H1 (cell line): ENCODE measurements around the gene KCTD7. TPM values are rescaled to one million over a fixed set of nuclear protein-coding genes. Genes with fewer than 3 reads are reported as not detected.

Experiments used
- CTCF ChIA-PET: fragments of 300-600 bp; sonication (Branson Sonifier 250); formaldehyde crosslinking; loops from one replicate; lab custom pipeline; 2021; ENCODE audit not compliant: partially characterized antibody; lab: Charles Lee
- POLR2A ChIA-PET: fragments of 300-600 bp; sonication (Branson Sonifier 250); formaldehyde crosslinking; loops from one replicate; lab custom pipeline; 2021; ENCODE audit warnings: inconsistent platforms; ENCODE audit not compliant: partially characterized antibody; lab: Charles Lee
- DNase-seq, 2 experiments: peaks; one replicate each; pipeline versions ENCODE4 v3.0.0 to v3.0.0-alpha.2; 2010 to 2022; ENCODE audit warnings: low spot score in 2 of 2, low read depth in 1 of 2, mixed read lengths in 1 of 2
- FAIRE-seq: peaks from 2 replicates; lab custom pipeline; 2011; peaks lifted over from hg19 to GRCh38; lab: Jason Lieb, UNC
- H2AFZ ChIP-seq: 2 replicates; pipeline ENCODE4 v1.8.1; 2012; ENCODE audit warnings: low read length, inconsistent platforms
- H2AK5ac ChIP-seq: 2 replicates; pipeline ENCODE4 v1.6.1; 2013; ENCODE audit warnings: low read depth, low read length
- H2BK120ac ChIP-seq: replicated peaks from 2 replicates; pipeline ENCODE3; 2013; ENCODE audit warnings: low read depth, low read length, inconsistent platforms
- H2BK12ac ChIP-seq: 2 replicates; pipeline ENCODE4 v1.6.1; 2013; ENCODE audit warnings: low read depth, low read length
- H2BK15ac ChIP-seq: 2 replicates; pipeline ENCODE4 v1.6.1; 2013; ENCODE audit warnings: low read length
- H2BK20ac ChIP-seq: 2 replicates; pipeline ENCODE4 v1.6.1; 2013; ENCODE audit warnings: low read length
- H2BK5ac ChIP-seq: 2 replicates; pipeline ENCODE4 v1.6.1; 2013; ENCODE audit warnings: low read depth, low read length
- H3K14ac ChIP-seq: 2 replicates; pipeline ENCODE4 v1.6.1; 2013; ENCODE audit warnings: inconsistent platforms; ENCODE audit not compliant: insufficient read length
- H3K18ac ChIP-seq: 2 replicates; pipeline ENCODE4 v1.6.1; 2013; ENCODE audit warnings: low read length; ENCODE audit errors: extremely low read depth
- H3K23ac ChIP-seq: 2 replicates; pipeline ENCODE4 v1.6.1; 2013; ENCODE audit warnings: inconsistent platforms; ENCODE audit not compliant: insufficient read length
- H3K23me2 ChIP-seq: 2 replicates; pipeline ENCODE4 v1.6.1; 2013; ENCODE audit warnings: low read depth, low read length
- H3K27ac ChIP-seq: 2 replicates; pipeline ENCODE4 v1.6.1; 2011; ENCODE audit warnings: low read depth, low read length, inconsistent platforms
- H3K27me3 ChIP-seq, 4 experiments: replicated peaks in 1 of 4; 1 replicate in 1 of 4; 2 replicates in 3 of 4; pipeline versions ENCODE4 v1.6.1 to v1.8.1; 2011 to 2013; ENCODE audit warnings: low read length in 3 of 4, mild to moderate bottlenecking in 3 of 4, inconsistent platforms in 2 of 4, mixed read lengths in 2 of 4, moderate library complexity in 1 of 4; ENCODE audit not compliant: control insufficient read depth in 3 of 4, insufficient read depth in 3 of 4; ENCODE audit errors: extremely low read depth in 1 of 4
- H3K36me3 ChIP-seq, 4 experiments: 2 replicates each; pipeline versions ENCODE4 v1.6.1 to v1.8.1; 2011 to 2013; ENCODE audit warnings: mild to moderate bottlenecking in 4 of 4, low read length in 3 of 4, moderate library complexity in 2 of 4, control low read depth in 1 of 4, inconsistent platforms in 1 of 4; ENCODE audit not compliant: insufficient read depth in 4 of 4, control insufficient read depth in 2 of 4
- H3K4ac ChIP-seq: replicated peaks from 2 replicates; pipeline ENCODE3; 2013; ENCODE audit warnings: low read length, low read depth, mixed read lengths, inconsistent platforms; ENCODE audit not compliant: insufficient read length
- H3K4me1 ChIP-seq, 4 experiments: replicated peaks in 1 of 4; 1 replicate in 1 of 4; 2 replicates in 3 of 4; pipeline versions ENCODE4 v1.6.1 to v1.8.1; 2011 to 2013; ENCODE audit warnings: low read length in 3 of 4, inconsistent platforms in 2 of 4, mixed read lengths in 1 of 4; ENCODE audit not compliant: insufficient read depth in 4 of 4, control insufficient read depth in 3 of 4
- H3K4me2 ChIP-seq, 2 experiments: 2 replicates each; pipeline versions ENCODE4 v1.6.1 to v1.8.1; 2011 to 2013; ENCODE audit warnings: low read depth in 2 of 2, low read length in 2 of 2, control low read depth in 1 of 2, inconsistent platforms in 1 of 2, mild to moderate bottlenecking in 1 of 2; ENCODE audit not compliant: insufficient read depth in 1 of 2
- H3K4me3 ChIP-seq, 4 experiments: fragments of 200-600, 300-600 bp in 1 of 4; sonication (generic), shearing (Covaris generic), sonication (Bioruptor Twin) in 1 of 4; 2 replicates each; pipeline versions ENCODE4 v1.5.1 to v1.8.1; 2011 to 2016; ENCODE audit warnings: low read length in 4 of 4, low read depth in 3 of 4, control low read depth in 2 of 4, inconsistent platforms in 2 of 4, mild to moderate bottlenecking in 2 of 4, mixed read lengths in 1 of 4, moderate library complexity in 1 of 4; ENCODE audit not compliant: insufficient read depth in 2 of 4; ENCODE audit errors: extremely low read depth in 1 of 4
- H3K56ac ChIP-seq: replicated peaks from 2 replicates; pipeline ENCODE3; 2013; ENCODE audit warnings: low read depth, mild to moderate bottlenecking, mixed read lengths, low read length, inconsistent platforms; ENCODE audit not compliant: insufficient read length
- H3K79me1 ChIP-seq: 2 replicates; pipeline ENCODE4 v1.6.1; 2013; ENCODE audit warnings: low read depth, low read length, control low read depth
- H3K79me2 ChIP-seq, 2 experiments: 2 replicates each; pipeline versions ENCODE4 v1.6.1 to v1.8.1; 2012 to 2013; ENCODE audit warnings: low read length in 2 of 2, mild to moderate bottlenecking in 2 of 2, inconsistent platforms in 1 of 2; ENCODE audit not compliant: insufficient read depth in 2 of 2, control insufficient read depth in 1 of 2
- H3K9ac ChIP-seq, 4 experiments: replicated peaks in 1 of 4; 1 replicate in 1 of 4; 2 replicates in 3 of 4; pipeline versions ENCODE4 v1.6.1 to v1.8.1; 2011 to 2013; ENCODE audit warnings: low read depth in 3 of 4, low read length in 3 of 4, control low read depth in 2 of 4, mild to moderate bottlenecking in 2 of 4, moderate library complexity in 2 of 4, inconsistent platforms in 1 of 4; ENCODE audit errors: extremely low read depth in 1 of 4
- H3K9me3 ChIP-seq, 2 experiments: 2 replicates each; pipeline versions ENCODE4 v1.6.1 to v1.8.1; 2012 to 2013; ENCODE audit warnings: mild to moderate bottlenecking in 2 of 2, moderate library complexity in 2 of 2, control low read depth in 1 of 2, inconsistent platforms in 1 of 2, low read depth in 1 of 2, low read length in 1 of 2, mixed read lengths in 1 of 2; ENCODE audit not compliant: insufficient read depth in 2 of 2
- H4K20me1 ChIP-seq, 2 experiments: replicated peaks in 1 of 2; 2 replicates each; pipeline versions ENCODE3 to v1.8.1; 2011 to 2013; ENCODE audit warnings: inconsistent platforms in 2 of 2, low read length in 2 of 2, mild to moderate bottlenecking in 1 of 2; ENCODE audit not compliant: insufficient read depth in 2 of 2, control insufficient read depth in 1 of 2
- H4K5ac ChIP-seq: 2 replicates; pipeline ENCODE4 v1.6.1; 2013; ENCODE audit warnings: low read length, low read depth, mixed read lengths, inconsistent platforms; ENCODE audit not compliant: insufficient read length
- H4K8ac ChIP-seq: 2 replicates; pipeline ENCODE4 v1.8.0; 2013; ENCODE audit warnings: mild to moderate bottlenecking, moderate library complexity, low read length, inconsistent platforms; ENCODE audit not compliant: insufficient read depth; ENCODE audit errors: extremely low read depth
- H4K91ac ChIP-seq: replicated peaks from 2 replicates; pipeline ENCODE3; 2013; ENCODE audit warnings: low read length, mixed read lengths, inconsistent platforms; ENCODE audit not compliant: insufficient read length
- CEBPB ChIP-seq: IDR thresholded peaks from 2 replicates; pipeline ENCODE4 v1.6.1; 2012; ENCODE audit warnings: low read depth, low read length
- CHD2 ChIP-seq: IDR thresholded peaks from 2 replicates; pipeline ENCODE4 v1.6.1; 2012; ENCODE audit warnings: low read length, improper control_type of control experiment
- KDM5A ChIP-seq: fragments of 200-600 bp; IDR thresholded peaks from 2 replicates; pipeline ENCODE4 v1.7.1; 2012; ENCODE audit warnings: mild to moderate bottlenecking, low read length, inconsistent platforms, mixed read lengths
- TAF1 ChIP-seq: IDR thresholded peaks from 2 replicates; pipeline ENCODE4 v1.6.1; 2011; ENCODE audit warnings: mild to moderate bottlenecking, low read depth, low read length
- TAF7 ChIP-seq: optimal IDR thresholded peaks from 2 replicates; pipeline ENCODE3; 2011; ENCODE audit warnings: low read depth, mild to moderate bottlenecking, inconsistent platforms, low read length, moderate library complexity, borderline replicate concordance
- WGBS, 2 experiments: shearing (Covaris generic) in 1 of 2; methylation state at CpG; one replicate each; pipeline versions ENCODE4 v1.1.6 to v1.1.7; 2013 to 2015; ENCODE audit warnings: low lambda C conversion rate in 2 of 2, mixed read lengths in 2 of 2, inconsistent platforms in 1 of 2, low coverage in 1 of 2, missing lambda C conversion rate in 1 of 2; ENCODE audit not compliant: insufficient replicate concordance in 2 of 2, insufficient coverage in 1 of 2, insufficient read length in 1 of 2; ENCODE audit errors: extremely low coverage in 1 of 2, missing lambda C conversion rate in 1 of 2; 5-methylcytosine and 5-hydroxymethylcytosine counted together
- polyA plus RNA-seq, 7 experiments: library from polyadenylated mRNA; depleted of rRNA in 3 of 7; stranded (reverse) in 5 of 7; unstranded in 2 of 7; fragments of >200 nt in 5 of 7; fragments of 200-250 nt in 2 of 7; gene quantifications; 1 replicate in 5 of 7; 2 replicates in 1 of 7; 4 replicates in 1 of 7; pipeline versions ENCODE4 v1.2.1 to v1.2.3, GENCODE V29; 2011 to 2013; ENCODE audit warnings: missing spikeins in 2 of 7, mixed read lengths in 2 of 7
- total RNA-seq: library from RNA; stranded (reverse); fragmentation: NEBNext Ultra II Directional; extraction: Animal tissue kit (Norgen Biotek cat#: 25700); gene quantifications from 2 replicates; pipeline ENCODE4 v1.2.1, GENCODE V29; 2021

Gene KCTD7
- total and polyA plus RNA-seq, 2 of the 8 experiments (the other 6 are each of a cell fraction or from before 2014, with no cell fraction given), result 8.6 to 11.9 TPM

GRCh38 chr7:66615699-66616098, 13.0 kb upstream of the KCTD7 start:
- Histone ChIP-seq H3K14ac (no peak overlapping the region), H2BK15ac (no peak overlapping the region), H3K23me2 (no peaks in the 10 kb centered on the region), H4K20me1 (no peaks in the 10 kb centered on the region), H3K79me2 (no peaks in the 10 kb centered on the region), H2BK20ac (no peak overlapping the region), H3K4ac (no peak overlapping the region), H3K23ac (no peak overlapping the region), H4K8ac (no peak overlapping the region), H2BK120ac (no peak overlapping the region), H3K9me3 (peaks cover 0 to 18% of the 10 kb centered on the region in 2 experiments; a peak in 1 of 4 replicates), H2AK5ac (no peak overlapping the region), H3K79me1 (no peaks in the 10 kb centered on the region), H3K4me2 (no peak overlapping the region), H2AFZ (no peak overlapping the region), H3K9ac (no peak overlapping the region), H2BK12ac (no peak overlapping the region), H3K4me1 (peaks cover 0 to 12% (median 5%) of the 10 kb centered on the region in 4 experiments; a peak in 5 of 7 replicates), H2BK5ac (no peak overlapping the region), H3K18ac (no peak overlapping the region), H3K27me3 (no peaks in the 10 kb centered on the region), H3K56ac (no peak overlapping the region), H4K5ac (no peak overlapping the region), H3K27ac (no peak overlapping the region), H4K91ac (no peak overlapping the region), H3K4me3 (no peak overlapping the region), H3K36me3 (no peaks in the 10 kb centered on the region; a peak in 1 of 8 replicates)
- TF ChIP-seq TAF7 (no peak), KDM5A (no peak), CHD2 (no peak), TAF1 (no peak), CEBPB (no peak)
- FAIRE-seq (no peak), DNase-seq (no peak)
- ChIA-PET CTCF (interaction anchor here (1.8 kb wide), 1 partner anchor 8 kb away, joined by 6 read pairs; no protein-coding TSS in a partner anchor), POLR2A (no interaction called here)
- WGBS, 2 experiments, result 100% methylated on average over 1 of the region's 1 CpG; no CpG with 5 or more reads in 1 of the 2 experiments
